HEK293 (cell line): Measurements from ENCODE around the gene PIP.

ENCODE experiments used
- ATF2 ChIP-seq: fragments of 450-650 bp; formaldehyde crosslinking; IDR thresholded peaks from 2 replicates; pipeline ENCODE4 v1.5.1; 2016; ENCODE audit warnings: missing biosample characterization, missing genetic modification characterization, low read depth
- CTCF ChIP-seq: fragments of 450-650 bp; formaldehyde crosslinking; IDR thresholded peaks from 2 replicates; pipeline ENCODE4 v1.5.1; 2016; ENCODE audit warnings: missing biosample characterization, missing genetic modification characterization
- MZF1 ChIP-seq: fragments of 450-650 bp; formaldehyde crosslinking; IDR thresholded peaks from 2 replicates; pipeline ENCODE4 v1.5.1; 2017; ENCODE audit warnings: missing biosample characterization, missing genetic modification characterization, borderline replicate concordance
- ZNF221 ChIP-seq: fragments of 450-650 bp; formaldehyde crosslinking; IDR thresholded peaks from 2 replicates; pipeline ENCODE4 v1.5.1; 2017; ENCODE audit warnings: missing biosample characterization, missing genetic modification characterization, borderline replicate concordance
- ZNF24 ChIP-seq: fragments of 450-650 bp; formaldehyde crosslinking; IDR thresholded peaks from 2 replicates; pipeline ENCODE4 v1.5.1; 2016; ENCODE audit warnings: missing biosample characterization, missing genetic modification characterization
- ZNF274 ChIP-seq, 2 experiments: fragments of 200-500 bp in 1 of 2; fragments of 450-650 bp in 1 of 2; sonication (Bioruptor generic) in 1 of 2; formaldehyde crosslinking in 1 of 2; IDR thresholded peaks; 2 replicates each; pipeline versions ENCODE4 v1.5.1 to v1.6.1; 2014 to 2016; ENCODE audit warnings: borderline replicate concordance in 1 of 2, inconsistent platforms in 1 of 2, low read length in 1 of 2, missing biosample characterization in 1 of 2, missing genetic modification characterization in 1 of 2
- ZNF366 ChIP-seq: fragments of 450-650 bp; formaldehyde crosslinking; conservative IDR thresholded peaks from 2 replicates; pipeline ENCODE4 v1.5.1; 2016; ENCODE audit warnings: missing biosample characterization, missing genetic modification characterization
- ZNF629 ChIP-seq: fragments of 450-650 bp; formaldehyde crosslinking; IDR thresholded peaks from 2 replicates; pipeline ENCODE4 v1.5.1; 2017; ENCODE audit warnings: missing biosample characterization, missing genetic modification characterization

- TF ChIP-seq ATF2 (tag by site-specific recombination) (no peak), ZNF221 (tag by site-specific recombination) (no peak), CTCF (tag by site-specific recombination) (no peak), ZNF366 (tag by site-specific recombination) (no peak), ZNF274 (IDR thresholded peaks at IDR 0.05; ENCODE audit: low read length) (no peak), ZNF274 (tag by site-specific recombination; IDR thresholded peaks at IDR 0.05; ENCODE audit: borderline replicate concordance) (no peak), ZNF24 (no peak), MZF1 (tag by site-specific recombination) (no peak), ZNF629 (no peak)
These were observed 45.7 kb downstream of the PIP start for GRCh38 chr7:143177374-143178119.
